T-helper 22 cell (primary cell): Measurements from ENCODE around the gene KRT7.

Source experiments
- DNase-seq: peaks from one replicate; pipeline ENCODE4 v3.0.0-alpha.2; 2020; ENCODE audit warnings: low read depth

Gene KRT7

DNA sequence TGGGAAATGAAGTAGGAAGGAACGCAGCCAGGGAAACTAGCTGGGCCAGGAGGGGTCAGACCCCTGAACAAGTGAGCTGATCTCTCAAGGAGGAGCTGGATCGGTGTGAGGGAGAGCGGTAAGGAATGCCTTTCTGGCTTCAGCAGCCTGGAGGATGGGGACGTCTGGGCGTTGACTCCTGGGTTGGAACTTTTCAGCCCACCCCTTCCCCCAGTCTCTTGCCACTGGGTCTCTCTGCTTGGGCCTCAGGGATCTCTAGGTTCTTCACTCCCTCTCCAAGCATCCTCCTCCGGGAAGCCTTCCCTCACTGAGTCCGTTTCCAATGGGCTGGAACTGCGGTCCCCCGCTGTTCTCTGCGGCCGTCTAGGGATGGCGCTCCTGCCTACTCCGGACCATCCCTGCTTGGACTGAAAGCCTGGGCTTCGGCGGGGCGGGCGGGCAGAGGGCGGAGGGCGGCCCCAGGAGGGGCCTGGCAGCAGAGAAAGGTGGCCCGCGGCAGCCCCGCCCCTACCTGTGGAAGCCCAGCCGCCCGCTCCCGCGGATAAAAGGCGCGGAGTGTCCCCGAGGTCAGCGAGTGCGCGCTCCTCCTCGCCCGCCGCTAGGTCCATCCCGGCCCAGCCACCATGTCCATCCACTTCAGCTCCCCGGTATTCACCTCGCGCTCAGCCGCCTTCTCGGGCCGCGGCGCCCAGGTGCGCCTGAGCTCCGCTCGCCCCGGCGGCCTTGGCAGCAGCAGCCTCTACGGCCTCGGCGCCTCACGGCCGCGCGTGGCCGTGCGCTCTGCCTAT is at the start of gene KRT7:
KRT7 (plus strand) TSS at position 570 of the 788 bp plus-strand sequence; CDS start at position 624, 54 bp downstream.
- DNase-seq, result no peak

- no peak for DNase-seq
Observed at GRCh38 chr12:52183544-52183910, 49.5 kb upstream of the KRT7 start.

- no peak for DNase-seq
Observed at GRCh38 chr12:52183971-52184370, 49.1 kb upstream of the KRT7 start.

GRCh38 chr12:52184813-52185212 is 48.2 kb upstream of the KRT7 start:
- DNase-seq, result no peak

- no peak for DNase-seq
Observed at GRCh38 chr12:52185400-52185967, 47.6 kb upstream of the KRT7 start.

DNA sequence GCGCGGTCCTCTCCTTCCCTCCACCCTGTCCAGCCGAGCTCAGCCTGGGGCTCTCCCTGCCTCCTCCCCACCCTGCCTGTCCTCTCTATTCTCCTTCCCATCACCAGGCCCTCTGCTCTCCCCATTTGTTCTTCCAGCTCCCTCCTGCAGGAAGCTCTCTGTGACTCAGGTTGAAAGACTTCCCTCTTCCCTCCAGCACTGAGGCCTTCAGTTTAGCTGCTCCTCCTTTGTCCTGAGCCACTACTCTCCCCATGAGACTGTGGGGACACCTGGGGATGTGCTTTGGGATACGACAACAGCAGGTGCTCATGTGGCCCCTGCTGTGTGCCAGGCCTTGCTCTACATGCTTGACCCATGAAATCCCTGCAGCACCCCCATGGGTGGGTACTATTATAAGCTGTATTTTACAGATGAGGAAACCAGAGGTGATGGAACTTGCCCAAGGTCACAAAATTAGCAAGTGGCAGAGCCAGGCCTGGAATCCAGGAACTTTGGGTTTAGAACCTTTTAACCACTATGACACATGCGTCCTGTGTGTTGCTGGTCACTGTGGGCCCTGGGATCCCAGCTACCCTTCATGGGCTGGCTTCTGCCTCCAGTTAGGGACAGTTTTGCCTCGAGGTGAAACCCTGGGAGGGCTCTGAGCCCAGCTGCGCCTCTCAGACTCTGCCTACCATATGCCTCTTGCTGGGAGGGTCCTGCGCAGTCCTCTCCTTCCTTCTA is 46.8 kb upstream of the KRT7 start:
- no peak for DNase-seq

- no peak for DNase-seq
Observed at GRCh38 chr12:52187206-52187605, 45.8 kb upstream of the KRT7 start.

- DNase-seq, result no peak
Observed at GRCh38 chr12:52187640-52188039, 45.4 kb upstream of the KRT7 start.

- no peak for DNase-seq
Observed at GRCh38 chr12:52188658-52189057, 44.4 kb upstream of the KRT7 start.

DNA sequence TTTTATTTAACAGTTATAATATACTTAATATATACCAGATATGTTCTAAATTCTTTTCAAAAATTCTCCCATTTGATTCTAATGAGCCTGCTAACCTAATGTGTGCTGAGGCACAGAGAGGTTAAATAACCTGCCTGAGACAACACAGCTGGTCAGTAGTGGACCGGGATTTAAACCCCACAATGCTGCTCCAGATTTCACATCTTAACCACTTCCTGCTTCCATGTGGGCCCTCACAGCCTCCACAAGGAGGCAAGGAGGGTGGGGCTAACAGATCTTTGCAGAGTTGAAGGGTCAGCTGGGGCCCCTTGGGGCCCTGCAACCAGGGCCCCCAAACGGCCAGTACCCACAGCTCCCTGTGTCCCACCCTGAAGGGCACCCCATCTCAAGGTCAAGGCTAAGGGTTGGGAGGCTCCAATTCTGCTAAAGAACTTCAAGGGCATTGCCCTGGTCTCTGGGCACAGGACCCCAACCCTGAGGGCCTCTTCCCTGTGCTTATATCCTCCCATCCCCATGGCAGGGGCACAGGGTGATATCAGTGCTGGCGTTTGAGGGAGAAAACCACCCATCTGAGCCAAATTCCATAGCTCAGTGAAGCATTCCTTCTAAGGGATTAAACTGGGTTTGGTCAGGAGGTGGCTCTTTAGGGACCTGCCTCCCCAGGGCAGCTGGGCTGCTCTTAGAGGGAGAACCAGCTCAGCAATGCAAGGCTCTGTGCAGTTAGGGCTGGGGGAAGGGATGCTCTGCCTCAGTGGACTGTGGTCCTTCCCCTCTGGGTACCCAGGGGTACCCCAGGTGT is 43.5 kb upstream of the KRT7 start:
- no peak for DNase-seq

GRCh38 chr12:52190860-52191729 is 41.9 kb upstream of the KRT7 start:
- DNase-seq, result no peak

GRCh38 chr12:52191841-52192791 is 40.9 kb upstream of the KRT7 start, which contains the start of gene KRT80:
Gene KRT80 (minus strand): TSS chr12:52192014. CDS start chr12:52191902, 112 bp downstream.
- no peak for DNase-seq

DNA sequence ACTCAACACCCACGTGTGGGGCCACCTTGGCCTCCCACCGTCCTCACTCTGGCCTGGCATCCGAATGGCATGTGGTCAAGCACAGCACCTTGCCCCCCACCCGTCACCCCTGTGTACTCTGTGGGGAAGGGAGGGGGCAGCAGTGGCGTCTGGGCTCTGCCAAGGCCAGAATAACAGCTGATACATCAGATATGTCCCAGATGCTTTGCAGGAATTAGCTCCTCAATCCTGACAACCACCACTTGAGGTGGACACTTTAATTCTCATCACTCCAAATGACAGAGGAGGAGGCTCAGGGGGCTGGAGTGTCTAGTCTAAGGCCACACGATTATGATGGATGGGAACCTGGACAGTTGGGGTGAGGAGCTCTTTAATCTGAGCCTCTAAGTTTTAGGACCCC is 39.5 kb upstream of the KRT7 start:
- DNase-seq, result no peak

- no peak for DNase-seq
Observed at GRCh38 chr12:52193991-52194390, 39.1 kb upstream of the KRT7 start.

GRCh38 chr12:52195065-52195730 is 37.8 kb upstream of the KRT7 start:
- DNase-seq, result no peak

DNA sequence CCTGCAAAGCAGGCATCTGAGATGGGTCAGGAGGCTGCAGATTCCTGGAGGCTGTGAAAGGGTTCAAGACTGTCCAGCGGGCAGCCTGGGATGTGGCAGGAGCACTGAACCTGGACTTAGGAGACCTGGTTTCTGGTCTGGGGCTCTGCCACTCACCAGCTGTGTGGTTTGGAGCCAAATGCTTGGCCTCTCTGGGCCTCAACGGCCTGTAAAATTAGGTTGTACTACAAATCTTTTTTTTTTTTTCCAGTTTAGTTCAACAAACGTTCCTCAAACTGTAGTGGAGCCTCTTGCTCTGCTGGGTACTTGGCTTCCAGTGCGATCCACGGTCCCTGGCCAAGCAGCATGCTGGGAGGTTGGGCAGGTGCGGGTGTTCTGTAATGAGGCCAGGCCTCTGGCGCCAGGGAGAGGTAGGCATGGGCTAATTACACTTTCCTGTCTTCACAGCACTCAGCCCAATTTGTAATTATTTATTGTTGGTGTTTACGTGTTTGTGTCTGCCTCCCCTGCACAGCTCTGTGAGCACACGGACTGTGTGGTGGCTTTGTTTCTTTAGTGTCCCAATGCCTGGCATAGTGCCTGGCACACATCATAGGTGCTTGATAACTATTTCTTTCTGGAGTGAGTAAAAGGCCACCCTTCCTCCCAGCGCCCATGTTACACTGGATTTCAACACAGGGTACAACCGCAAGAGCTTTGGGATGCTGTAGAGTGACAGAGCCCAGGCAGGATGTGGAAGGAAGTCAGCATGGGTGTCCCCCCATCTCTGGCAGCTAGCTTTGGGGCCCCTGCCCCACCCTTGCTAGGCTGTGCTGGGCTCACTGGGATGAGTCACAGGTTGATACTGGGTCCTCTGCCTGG is 35.4 kb upstream of the KRT7 start:
- DNase-seq, result no peak

DNA sequence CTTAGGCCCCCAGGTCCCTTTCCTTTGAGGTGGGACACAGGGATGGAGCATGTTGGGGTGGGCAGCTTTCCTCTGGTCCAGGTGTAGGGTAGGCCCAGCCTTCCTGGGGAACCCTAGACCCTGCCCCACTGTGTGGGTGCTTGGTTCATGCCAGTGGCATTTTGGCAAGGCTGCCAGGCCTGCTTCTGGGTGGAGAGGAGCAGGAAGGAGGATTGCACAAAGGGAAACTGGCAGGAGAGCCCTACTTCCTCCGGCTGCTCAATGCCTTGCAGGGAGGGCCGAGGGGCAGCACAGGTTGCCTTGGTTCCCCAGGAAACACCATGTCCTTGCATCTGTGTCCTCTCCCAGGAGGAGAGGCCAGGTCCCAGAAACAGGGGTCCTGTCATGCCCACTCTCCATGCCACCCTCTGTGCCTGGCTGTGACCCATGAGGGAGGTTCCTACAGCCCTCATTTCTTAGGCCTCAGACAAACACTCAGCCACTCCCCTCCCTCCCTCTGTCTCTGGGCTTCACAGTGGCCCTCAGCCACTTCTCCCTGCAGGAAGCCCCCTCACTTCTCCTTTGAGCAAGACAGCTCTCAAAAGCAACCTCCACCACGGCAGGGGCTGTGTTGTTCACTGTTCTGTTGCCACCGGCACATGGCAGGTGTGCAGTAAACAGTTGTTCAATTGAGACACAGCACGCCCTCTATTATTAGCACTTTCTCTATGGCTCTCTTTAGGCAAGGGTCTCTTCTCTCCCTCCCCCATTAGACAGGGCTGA is 34.4 kb upstream of the KRT7 start:
- no peak for DNase-seq
